ENCODE data around the gene MAP4K2. TPM values are rescaled to one million over a fixed set of nuclear protein-coding genes. Genes with fewer than 3 reads are reported as not detected.

MAP4K2 gene
- polyA plus RNA-seq, 1 experiment: 22.4 TPM

DNA sequence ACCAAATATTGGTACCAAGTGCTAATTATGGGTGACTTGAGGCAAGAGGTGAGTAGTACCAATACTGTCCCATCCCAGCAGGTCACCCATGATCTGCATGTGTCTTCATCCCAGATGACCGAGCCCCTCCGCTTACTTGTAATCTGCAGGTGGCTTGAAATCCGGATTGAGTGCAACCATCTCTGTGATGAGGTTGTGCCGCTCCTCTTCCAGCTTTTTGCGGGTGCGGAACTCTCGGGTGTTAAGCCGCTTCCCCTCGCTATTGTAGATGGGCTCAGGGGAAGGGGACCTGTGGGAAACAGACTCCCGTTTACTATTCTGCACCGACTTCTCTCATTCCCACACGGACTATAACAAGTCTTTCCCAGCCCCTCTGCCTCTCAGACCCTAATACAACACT lies 32.9 kb downstream of the MAP4K2 start:
- H3K36me3 ChIP-seq (ENCODE audit: control insufficient read depth, insufficient read depth, low read length): peaks cover 63% of the 10 kb centered on the region
- H3K27me3 ChIP-seq (ENCODE audit: control insufficient read depth, insufficient read depth, low read length): no peaks in the 10 kb centered on the region
- TF ChIP-seq CTCF (IDR thresholded peaks at IDR 0.05; ENCODE audit: insufficient read depth, low read depth, low read length): no peak
- CTCF ChIA-PET: interaction anchor here (1.2 kb wide), 1 partner anchor 27 kb away, joined by 3 read pairs; no protein-coding TSS in a partner anchor
- POLR2A ChIA-PET: no interaction called here
- no peak for DNase-seq (ENCODE audit: low read depth)
- H3K4me3 ChIP-seq (ENCODE audit: low read depth, low read length): no peak overlapping the region

- Histone ChIP-seq H3K4me3 (ENCODE audit: low read depth, low read length) (no peak overlapping the region), H3K27me3 (ENCODE audit: control insufficient read depth, insufficient read depth, low read length) (no peaks in the 10 kb centered on the region), H3K36me3 (ENCODE audit: control insufficient read depth, insufficient read depth, low read length) (peaks cover 64% of the 10 kb centered on the region)
- no peak for DNase-seq (ENCODE audit: low read depth)
- no peak for TF ChIP-seq CTCF (IDR thresholded peaks at IDR 0.05; ENCODE audit: insufficient read depth, low read depth, low read length)
- ChIA-PET CTCF (interaction anchor here (1.4 kb wide), 1 partner anchor 17 kb away, joined by 3 read pairs; no protein-coding TSS in a partner anchor), POLR2A (no interaction called here)
These were observed 33.7 kb downstream of the MAP4K2 start for GRCh38 chr11:64769283-64769682.

DNA sequence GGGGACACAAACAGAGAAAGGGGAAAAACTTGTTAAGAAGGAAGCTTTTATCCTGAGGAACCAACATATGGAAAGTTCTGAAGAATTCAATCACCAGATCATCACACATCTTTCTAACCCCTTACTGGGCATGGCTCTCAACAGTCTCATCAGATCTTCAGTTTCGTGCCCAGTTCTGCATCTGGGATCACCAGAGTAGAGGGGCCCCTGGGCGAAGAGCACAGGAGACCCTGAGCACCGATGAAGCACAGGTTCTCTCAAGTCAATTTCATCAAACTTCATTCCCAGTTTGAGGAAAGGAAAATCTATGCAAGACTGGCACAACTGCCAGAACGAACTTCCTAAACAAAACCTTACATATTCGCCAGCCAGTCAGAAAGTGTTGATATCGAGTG lies 34.7 kb downstream of the MAP4K2 start:
- no peak for DNase-seq (ENCODE audit: low read depth)
- TF ChIP-seq CTCF (IDR thresholded peaks at IDR 0.05; ENCODE audit: insufficient read depth, low read depth, low read length): no peak
- ChIA-PET CTCF (interaction anchor here (0.6 to 1.9 kb wide), 9 partner anchors 8 to 237 kb away, joined by 3 to 13 read pairs (median 3); no protein-coding TSS in a partner anchor), POLR2A (no interaction called here)
- H3K4me3 ChIP-seq (ENCODE audit: low read depth, low read length): no peak overlapping the region
- H3K36me3 ChIP-seq (ENCODE audit: control insufficient read depth, insufficient read depth, low read length): peaks cover 67% of the 10 kb centered on the region
- H3K27me3 ChIP-seq (ENCODE audit: control insufficient read depth, insufficient read depth, low read length): no peaks in the 10 kb centered on the region

DNA sequence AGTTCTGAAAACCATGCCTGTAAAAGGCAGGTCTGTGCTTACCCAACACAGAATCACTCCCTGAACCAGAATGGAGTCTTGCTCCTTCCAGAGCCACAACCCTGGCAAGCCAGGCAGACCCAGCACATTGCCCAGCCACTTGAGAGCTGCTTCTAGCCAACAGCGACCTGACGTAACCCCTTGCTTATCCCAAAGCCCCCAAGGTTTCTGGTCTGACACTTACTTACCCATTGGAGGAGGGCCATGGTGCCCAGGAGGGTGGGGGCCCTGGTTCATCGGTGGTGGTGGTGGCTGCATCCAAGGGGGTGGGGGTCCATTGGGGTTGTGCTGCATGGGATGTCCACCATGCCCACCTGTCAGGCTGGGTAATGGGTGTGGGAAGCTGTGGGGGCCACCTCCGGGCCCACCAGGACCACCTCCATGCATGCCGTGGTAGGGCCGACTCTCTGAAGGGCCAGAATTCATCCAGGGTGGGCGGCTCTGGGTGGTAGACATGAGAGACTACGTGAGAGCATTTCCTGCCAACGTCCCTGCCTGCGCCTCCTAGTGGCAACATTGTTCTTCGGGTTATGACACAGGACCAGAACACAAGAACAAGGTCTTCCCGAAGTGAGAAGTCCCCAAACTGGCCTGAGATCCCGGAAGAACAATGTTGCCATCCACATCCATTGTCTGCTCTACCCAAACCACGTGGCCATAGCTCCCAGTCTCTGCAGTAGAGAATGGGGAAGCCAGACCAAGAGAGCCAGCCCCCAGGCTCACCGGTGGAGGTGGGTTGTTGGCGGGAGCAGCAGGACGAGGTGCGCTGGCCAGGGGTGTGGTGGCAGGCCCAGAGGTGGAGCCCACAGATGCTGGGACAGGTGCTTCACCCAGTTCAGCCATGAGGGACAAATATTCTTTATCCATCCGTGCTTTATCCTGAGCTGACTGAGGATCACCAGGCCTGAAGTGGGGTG lies 35.4 kb downstream of the MAP4K2 start:
- H3K36me3 ChIP-seq (ENCODE audit: control insufficient read depth, insufficient read depth, low read length): peaks cover 68% of the 10 kb centered on the region
- peak; percentile 79 for TF ChIP-seq CTCF (IDR thresholded peaks at IDR 0.05; ENCODE audit: insufficient read depth, low read depth, low read length)
- H3K4me3 ChIP-seq (ENCODE audit: low read depth, low read length): no peak overlapping the region
- H3K27me3 ChIP-seq (ENCODE audit: control insufficient read depth, insufficient read depth, low read length): no peaks in the 10 kb centered on the region
- CTCF ChIA-PET: interaction anchor here (0.6 to 1.9 kb wide), 9 partner anchors 9 to 237 kb away, joined by 3 to 13 read pairs (median 3); no protein-coding TSS in a partner anchor
- POLR2A ChIA-PET: no interaction called here
- no peak for DNase-seq (ENCODE audit: low read depth)

- ChIA-PET CTCF (interaction anchor here (1.9 kb wide), 1 partner anchor 9 kb away, joined by 13 read pairs; no protein-coding TSS in a partner anchor), POLR2A (no interaction called here)
- no peak for DNase-seq (ENCODE audit: low read depth)
- TF ChIP-seq CTCF (IDR thresholded peaks at IDR 0.05; ENCODE audit: insufficient read depth, low read depth, low read length): no peak
- Histone ChIP-seq H3K27me3 (ENCODE audit: control insufficient read depth, insufficient read depth, low read length) (no peaks in the 10 kb centered on the region), H3K36me3 (ENCODE audit: control insufficient read depth, insufficient read depth, low read length) (peaks cover 71% of the 10 kb centered on the region), H3K4me3 (ENCODE audit: low read depth, low read length) (no peak overlapping the region)
These were observed 36.1 kb downstream of the MAP4K2 start for GRCh38 chr11:64766881-64767280.

All from BJ (cell line).